ENCODE measurements around the gene GAREM2. TPM values are rescaled to one million over a fixed set of nuclear protein-coding genes. Genes with fewer than 3 reads are reported as not detected.

The GAREM2 gene
- total and polyA plus RNA-seq, 5 donors = 1.9 to 6.9 (median 4.3) TPM

- H3K4me1 ChIP-seq (ENCODE audit: control insufficient read depth, insufficient read depth, low read length) = no peaks in the 10 kb centered on the region
- intact Hi-C loops (cut with DNase I) = no loop called here
- WGBS = 82% methylated on average over 4 of the region's 4 CpGs
- no peak overlapping the region for H3K27ac ChIP-seq (ENCODE audit: low read length)
- no peak overlapping the region for H3K4me3 ChIP-seq (ENCODE audit: low read length)
- ATAC-seq (no peak), DNase-seq (no peak)
- no peaks in the 10 kb centered on the region for H3K27me3 ChIP-seq (ENCODE audit: control insufficient read depth, insufficient read depth)
- H3K9me3 ChIP-seq (ENCODE audit: control insufficient read depth, low read length) = no peaks in the 10 kb centered on the region
These were observed 16.2 kb downstream of the GAREM2 start for GRCh38 chr2:26189123-26189522.

- DNase-seq (no peak), ATAC-seq (no peak)
- Histone ChIP-seq H3K27ac (ENCODE audit: low read length) (no peak overlapping the region), H3K9me3 (ENCODE audit: control insufficient read depth, low read length) (no peaks in the 10 kb centered on the region), H3K27me3 (ENCODE audit: control insufficient read depth, insufficient read depth) (no peaks in the 10 kb centered on the region), H3K4me1 (ENCODE audit: control insufficient read depth, insufficient read depth, low read length) (no peaks in the 10 kb centered on the region), H3K4me3 (ENCODE audit: low read length) (no peak overlapping the region)
- whole genome bisulfite sequencing = 84% methylated on average over 4 of the region's 4 CpGs
- intact Hi-C loops (cut with DNase I) = no loop called here
These were observed 16.9 kb downstream of the GAREM2 start for GRCh38 chr2:26189751-26190150.

- DNase-seq = no peak
- Histone ChIP-seq H3K4me3 (ENCODE audit: low read length) (no peak overlapping the region), H3K27me3 (ENCODE audit: control insufficient read depth, insufficient read depth) (no peaks in the 10 kb centered on the region), H3K27ac (ENCODE audit: low read length) (no peak overlapping the region), H3K4me1 (ENCODE audit: control insufficient read depth, insufficient read depth, low read length) (no peaks in the 10 kb centered on the region), H3K9me3 (ENCODE audit: control insufficient read depth, low read length) (no peaks in the 10 kb centered on the region)
- 79% methylated on average over 7 of the region's 7 CpGs for WGBS
- ATAC-seq = no peak
- intact Hi-C loops (cut with DNase I) = no loop called here
These were observed 17.5 kb downstream of the GAREM2 start for GRCh38 chr2:26190369-26190768.

- intact Hi-C loops (cut with DNase I) = no loop called here
- Histone ChIP-seq H3K27me3 (ENCODE audit: control insufficient read depth, insufficient read depth) (no peaks in the 10 kb centered on the region), H3K4me3 (ENCODE audit: low read length) (no peak overlapping the region), H3K9me3 (ENCODE audit: control insufficient read depth, low read length) (no peaks in the 10 kb centered on the region), H3K4me1 (ENCODE audit: control insufficient read depth, insufficient read depth, low read length) (no peaks in the 10 kb centered on the region), H3K27ac (ENCODE audit: low read length) (no peak overlapping the region)
- ATAC-seq = no peak
- 78% methylated on average over 20 of the region's 20 CpGs for WGBS
- peak in 1 of 3 donors; percentile 31 for DNase-seq
These were observed 18.6 kb downstream of the GAREM2 start for GRCh38 chr2:26191316-26192159.

GRCh38 chr2:26193578-26194231 is 20.8 kb downstream of the GAREM2 start:
- WGBS = 90% methylated on average over 10 of the region's 10 CpGs
- no peak for ATAC-seq
- no peaks in the 10 kb centered on the region for H3K9me3 ChIP-seq (ENCODE audit: control insufficient read depth, low read length)
- H3K27me3 ChIP-seq (ENCODE audit: control insufficient read depth, insufficient read depth) = no peaks in the 10 kb centered on the region
- DNase-seq = peak in 1 of 3 donors; percentile 18
- H3K4me1 ChIP-seq (ENCODE audit: control insufficient read depth, insufficient read depth, low read length) = no peaks in the 10 kb centered on the region
- no peak overlapping the region for H3K4me3 ChIP-seq (ENCODE audit: low read length)
- intact Hi-C loops (cut with DNase I) = no loop called here
- H3K27ac ChIP-seq (ENCODE audit: low read length) = no peak overlapping the region

GRCh38 chr2:26195040-26195984 is 22.4 kb downstream of the GAREM2 start:
- intact Hi-C loops (cut with DNase I) = no loop called here
- WGBS = 69% methylated on average over 12 of the region's 12 CpGs

GRCh38 chr2:26196683-26197418 is 24.0 kb downstream of the GAREM2 start:
- whole genome bisulfite sequencing = 76% methylated on average over 9 of the region's 9 CpGs

More at GRCh38 chr2:26195040-26195984, 22.4 kb downstream of the GAREM2 start:
- Histone ChIP-seq H3K27me3 (ENCODE audit: control insufficient read depth, insufficient read depth) (no peaks in the 10 kb centered on the region), H3K4me1 (ENCODE audit: control insufficient read depth, insufficient read depth, low read length) (no peaks in the 10 kb centered on the region), H3K4me3 (ENCODE audit: low read length) (no peak overlapping the region), H3K9me3 (ENCODE audit: control insufficient read depth, low read length) (no peaks in the 10 kb centered on the region), H3K27ac (ENCODE audit: low read length) (no peak overlapping the region)
- DNase-seq = no peak
- ATAC-seq = no peak

GRCh38 chr2:26197516-26197915 is 24.6 kb downstream of the GAREM2 start:
- no peak for DNase-seq
- no peak for ATAC-seq
- intact Hi-C loops (cut with DNase I) = no loop called here
- WGBS = 97% methylated on average over 4 of the region's 4 CpGs
- Histone ChIP-seq H3K27me3 (ENCODE audit: control insufficient read depth, insufficient read depth) (no peaks in the 10 kb centered on the region), H3K4me3 (ENCODE audit: low read length) (no peak overlapping the region), H3K27ac (ENCODE audit: low read length) (no peak overlapping the region), H3K4me1 (ENCODE audit: control insufficient read depth, insufficient read depth, low read length) (no peaks in the 10 kb centered on the region), H3K9me3 (ENCODE audit: control insufficient read depth, low read length) (no peaks in the 10 kb centered on the region)

More at GRCh38 chr2:26196683-26197418, 24.0 kb downstream of the GAREM2 start:
- DNase-seq = no peak
- Histone ChIP-seq H3K9me3 (ENCODE audit: control insufficient read depth, low read length) (no peaks in the 10 kb centered on the region), H3K4me3 (ENCODE audit: low read length) (no peak overlapping the region), H3K4me1 (ENCODE audit: control insufficient read depth, insufficient read depth, low read length) (no peaks in the 10 kb centered on the region), H3K27ac (ENCODE audit: low read length) (no peak overlapping the region), H3K27me3 (ENCODE audit: control insufficient read depth, insufficient read depth) (no peaks in the 10 kb centered on the region)
- intact Hi-C loops (cut with DNase I) = no loop called here
- ATAC-seq = peak in 1 of 2 donors; percentile 8

- Histone ChIP-seq H3K27ac (ENCODE audit: low read length) (no peak overlapping the region), H3K9me3 (ENCODE audit: control insufficient read depth, low read length) (no peaks in the 10 kb centered on the region), H3K27me3 (ENCODE audit: control insufficient read depth, insufficient read depth) (no peaks in the 10 kb centered on the region), H3K4me1 (ENCODE audit: control insufficient read depth, insufficient read depth, low read length) (no peaks in the 10 kb centered on the region), H3K4me3 (ENCODE audit: low read length) (no peak overlapping the region)
- intact Hi-C loops (cut with DNase I) = no loop called here
- WGBS = 47% methylated on average over 1 of the region's 1 CpG
- ATAC-seq (no peak), DNase-seq (no peak)
These were observed 30.1 kb downstream of the GAREM2 start for GRCh38 chr2:26202981-26203490.

- ATAC-seq (no peak), DNase-seq (no peak)
- no peaks in the 10 kb centered on the region for H3K27me3 ChIP-seq (ENCODE audit: control insufficient read depth, insufficient read depth)
- intact Hi-C loops (cut with DNase I) = no loop called here
- no peaks in the 10 kb centered on the region for H3K4me1 ChIP-seq (ENCODE audit: control insufficient read depth, insufficient read depth, low read length)
- 91% methylated on average over 7 of the region's 7 CpGs for WGBS
- no peak overlapping the region for H3K4me3 ChIP-seq (ENCODE audit: low read length)
- no peak overlapping the region for H3K27ac ChIP-seq (ENCODE audit: low read length)
- H3K9me3 ChIP-seq (ENCODE audit: control insufficient read depth, low read length) = no peaks in the 10 kb centered on the region
These were observed 31.0 kb downstream of the GAREM2 start for GRCh38 chr2:26203906-26204305.

Measured in right cardiac atrium (tissue), 5 donors.